Effector CD8-positive, alpha-beta T cell (primary cell): ENCODE measurements around the gene SNX5.

Source experiments
- DNase-seq: peaks from one replicate; lab custom pipeline; 2025; lab: John Stamatoyannopoulos, UW

Gene SNX5

DNA sequence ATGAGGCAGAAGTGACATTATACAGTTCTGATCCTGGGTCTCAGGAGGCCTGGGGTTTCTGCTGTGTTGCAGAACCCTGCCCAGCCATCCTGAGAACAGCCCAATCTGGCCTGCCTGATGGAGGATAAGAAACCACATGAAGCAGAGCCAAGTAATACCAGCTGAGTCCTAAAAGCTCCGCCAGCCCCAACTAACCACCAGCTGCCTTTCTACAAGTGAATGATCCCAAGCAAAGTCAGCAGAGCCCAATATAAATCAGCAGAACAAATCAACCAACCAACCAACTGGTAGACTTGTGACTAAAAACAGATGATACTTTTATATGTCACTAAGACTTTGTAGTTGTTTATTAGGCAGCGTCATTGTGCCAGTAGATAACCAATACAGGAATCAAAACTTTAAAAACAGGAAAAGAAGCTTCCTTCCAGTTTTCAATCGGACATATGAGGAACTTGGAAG is 52.1 kb downstream of the SNX5 start:
- DNase-seq = no peak

DNA sequence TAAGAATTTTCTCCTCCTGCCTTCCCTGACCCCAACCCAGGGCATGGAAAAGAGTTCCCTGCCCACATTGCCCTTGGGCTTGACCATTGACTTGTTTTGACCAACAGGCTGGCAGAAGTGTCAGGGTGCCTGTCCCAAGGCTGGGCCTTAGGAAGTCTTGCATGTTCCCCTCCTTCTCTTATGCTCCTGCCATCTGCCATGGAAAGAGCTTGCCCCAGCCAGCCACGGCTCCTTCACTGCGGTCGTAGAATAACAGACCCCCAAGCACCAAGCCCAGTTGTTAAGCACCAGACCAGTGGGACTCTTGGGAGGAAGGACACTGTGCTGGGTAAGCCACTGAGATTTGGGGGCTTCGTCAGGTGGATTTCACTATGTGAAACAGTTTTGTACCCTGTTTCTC is 53.6 kb downstream of the SNX5 start:
- DNase-seq = no peak

GRCh38 chr20:17912916-17913315 is 55.7 kb downstream of the SNX5 start:
- DNase-seq = no peak

GRCh38 chr20:17911927-17912326 is 56.7 kb downstream of the SNX5 start:
- no peak for DNase-seq

GRCh38 chr20:17910828-17911294 is 57.7 kb downstream of the SNX5 start:
- DNase-seq = no peak

- no peak for DNase-seq
Observed at GRCh38 chr20:17909869-17910321, 58.7 kb downstream of the SNX5 start.

DNA sequence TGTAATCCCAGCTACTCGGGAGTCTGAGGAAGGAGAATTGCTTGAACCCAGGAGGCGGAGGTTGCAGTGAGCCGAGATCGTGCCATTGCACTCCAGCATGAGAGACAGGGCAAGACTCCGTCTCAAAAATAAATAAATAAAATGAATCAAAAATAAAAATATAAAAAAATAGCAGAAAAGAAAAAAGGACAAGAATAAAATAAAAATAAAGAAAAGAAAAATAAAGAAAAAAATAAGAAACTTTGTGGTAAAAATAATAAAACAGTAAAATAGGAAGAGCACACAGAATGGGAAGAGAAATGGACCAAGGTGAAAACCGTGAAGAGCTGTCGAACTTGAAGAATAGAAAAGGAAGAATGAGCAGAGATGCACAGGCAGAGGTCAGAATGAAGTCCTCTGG is 63.0 kb downstream of the SNX5 start:
- DNase-seq = no peak

- DNase-seq = no peak
Observed at GRCh38 chr20:17904027-17904426, 64.6 kb downstream of the SNX5 start.

GRCh38 chr20:17902531-17903083 is 66.0 kb downstream of the SNX5 start:
- DNase-seq = no peak

DNA sequence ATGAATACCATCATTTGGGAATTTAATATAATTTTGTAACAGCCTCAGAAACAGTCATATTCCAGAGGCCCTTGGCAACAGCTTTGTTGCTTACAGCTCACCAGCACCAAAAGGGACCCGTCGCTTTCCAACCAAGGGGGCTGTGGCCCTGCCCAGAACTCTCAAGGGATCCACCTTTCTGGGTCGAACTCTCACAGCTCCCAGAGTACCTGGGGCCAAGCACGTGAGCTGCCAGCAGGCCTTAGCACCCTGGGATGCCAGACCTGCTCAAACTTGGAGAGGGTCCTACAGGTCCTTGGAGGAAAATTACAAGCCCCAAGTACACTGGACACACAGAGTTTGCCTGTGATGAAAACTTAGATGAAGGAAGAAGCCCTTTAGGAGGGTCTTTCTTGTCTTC is 66.6 kb downstream of the SNX5 start:
- no peak for DNase-seq

GRCh38 chr20:17898548-17898994 is 70.0 kb downstream of the SNX5 start:
- peak; percentile 27 for DNase-seq

DNA sequence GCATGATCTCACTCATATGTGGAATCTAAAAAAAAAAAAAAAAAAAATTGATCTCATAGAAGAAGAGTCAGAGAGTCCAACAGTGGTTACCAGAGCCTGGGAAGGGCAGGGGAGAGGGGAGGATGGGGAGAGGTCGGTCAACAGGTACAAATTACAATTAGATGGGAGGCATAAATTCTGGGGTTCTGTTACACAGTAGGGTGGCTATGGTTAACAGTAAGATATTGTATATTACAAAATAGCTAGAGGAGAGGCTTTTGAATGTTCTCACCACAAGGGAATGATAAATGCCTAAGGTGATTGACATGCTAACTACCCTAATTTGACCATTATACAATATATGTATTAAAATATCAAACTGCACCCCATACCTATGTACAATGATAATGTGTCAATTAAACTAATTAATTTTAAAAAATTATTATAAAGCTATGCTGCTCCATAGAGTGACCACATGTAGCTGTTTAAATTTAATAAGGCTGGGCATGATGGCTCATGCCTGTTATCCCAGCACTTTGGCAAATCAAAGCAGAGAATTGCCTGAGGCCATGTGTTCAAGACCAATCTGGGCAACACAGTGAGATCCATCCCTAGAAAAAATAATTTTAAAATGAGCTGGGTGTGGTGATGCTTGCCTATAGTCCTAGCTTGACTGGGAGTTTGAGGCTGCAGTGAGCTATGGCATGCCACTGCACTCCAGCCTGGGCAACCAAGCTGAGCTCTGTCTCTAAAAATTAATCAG is 70.9 kb downstream of the SNX5 start:
- no peak for DNase-seq

- DNase-seq = no peak
Observed at GRCh38 chr20:17896771-17897369, 71.7 kb downstream of the SNX5 start.

DNA sequence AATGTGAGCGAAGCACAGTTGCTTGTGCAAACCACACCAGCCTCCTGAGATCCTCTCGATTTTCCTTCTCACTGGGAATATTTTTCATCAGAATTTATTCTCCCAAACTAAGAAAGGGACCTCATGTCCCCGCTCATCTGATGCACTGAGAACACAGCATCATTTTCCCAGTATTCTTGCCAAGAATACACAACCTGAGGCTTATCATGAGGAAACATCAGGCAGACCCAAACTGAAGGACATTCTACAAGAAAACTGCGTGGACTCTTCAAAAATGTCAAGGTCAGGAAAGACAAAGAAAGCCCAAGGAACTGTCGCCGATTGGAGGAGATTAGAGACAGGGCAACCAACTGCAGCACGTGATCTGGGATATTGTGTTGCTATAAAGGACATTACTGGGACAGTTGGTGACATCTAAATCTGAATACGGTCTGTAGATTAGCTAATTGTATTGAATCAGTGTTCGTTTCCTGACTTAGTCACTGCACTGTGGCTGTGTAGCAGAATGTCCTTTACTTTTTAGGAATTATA is 72.3 kb downstream of the SNX5 start:
- DNase-seq = no peak

- DNase-seq = no peak
Observed at GRCh38 chr20:17895641-17896171, 72.9 kb downstream of the SNX5 start.

- no peak for DNase-seq
Observed at GRCh38 chr20:17893445-17893844, 75.1 kb downstream of the SNX5 start.

DNA sequence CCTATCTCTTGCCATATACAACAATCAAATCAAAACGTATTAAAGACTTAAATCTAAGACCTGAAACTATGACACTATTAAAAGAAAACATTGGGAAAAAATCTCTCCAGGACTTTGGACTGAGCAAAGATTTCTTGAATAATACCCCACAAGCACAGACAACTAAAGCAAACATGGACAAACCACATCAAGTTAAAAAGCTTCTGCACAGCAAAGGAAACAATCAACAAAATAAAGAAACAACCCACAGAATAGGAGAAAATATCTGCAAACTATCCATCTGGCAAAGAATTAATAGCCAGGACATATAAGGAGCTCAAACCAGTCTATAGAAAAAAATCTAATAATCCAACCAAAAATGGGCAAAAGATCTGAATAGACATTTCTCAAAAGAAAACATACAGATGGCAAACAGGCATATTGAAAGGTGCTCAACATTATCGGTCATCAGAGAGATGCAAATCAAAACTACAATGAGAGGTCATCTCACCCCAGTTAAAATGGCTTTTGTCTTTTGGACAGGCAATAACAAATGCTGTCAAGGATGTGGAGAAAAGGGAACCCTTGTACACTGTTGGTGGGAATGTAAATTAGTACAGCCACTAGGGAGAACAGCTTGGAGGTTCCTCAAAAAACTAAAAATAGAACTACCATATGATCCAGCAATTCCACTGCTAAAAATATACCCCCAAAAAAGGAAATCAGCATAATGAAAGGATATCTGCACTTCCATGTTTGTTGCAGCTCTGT is 76.2 kb downstream of the SNX5 start:
- no peak for DNase-seq
